WTC11 (cell line): ENCODE results near the gene CCDC12. TPM values are rescaled to one million over a fixed set of nuclear protein-coding genes. Genes with fewer than 3 reads are reported as not detected.

Source experiments
- ATAC-seq: fragments of 200-7000 bp; cut with Tn5 transposase; 2 replicates; pipeline ENCODE4 v1.10.0; 2021; ENCODE audit warnings: mild to moderate bottlenecking, moderate library complexity
- CTCF ChIA-PET: fragments of 300-600 bp; sonication (Branson Sonifier 250); formaldehyde crosslinking; loops from one replicate; lab custom pipeline; 2021; ENCODE audit warnings: antibody characterized with exemption; lab: Charles Lee
- POLR2A ChIA-PET: fragments of 350-600 bp; sonication (Branson Sonifier 250); formaldehyde crosslinking; loops from one replicate; lab custom pipeline; 2021; ENCODE audit warnings: antibody characterized with exemption; lab: Charles Lee
- DNase-seq: peaks from one replicate; pipeline ENCODE4 v3.0.0; 2021; ENCODE audit warnings: low spot score
- H3K27ac Mint-ChIP-seq: 2 replicates; pipeline ENCODE4 v1.8.0; 2021; ENCODE audit warnings: mixed read lengths
- H3K27me3 Mint-ChIP-seq: 2 replicates; pipeline ENCODE4 v1.8.0; 2021; ENCODE audit warnings: low read depth, mild to moderate bottlenecking, moderate library complexity, mixed read lengths
- H3K36me3 Mint-ChIP-seq: 2 replicates; pipeline ENCODE4 v1.8.0; 2021; ENCODE audit warnings: mixed read lengths
- H3K4me1 Mint-ChIP-seq: 2 replicates; pipeline ENCODE4 v1.8.0; 2022; ENCODE audit warnings: mixed read lengths
- H3K4me3 Mint-ChIP-seq: 2 replicates; pipeline ENCODE4 v1.8.0; 2021; ENCODE audit warnings: mild to moderate bottlenecking, moderate library complexity, mixed read lengths
- H3K9me3 Mint-ChIP-seq: 2 replicates; pipeline ENCODE4 v1.8.0; 2021; ENCODE audit warnings: mixed read lengths
- CREB1 ChIP-seq: sonication (generic); formaldehyde crosslinking; IDR thresholded peaks from 2 replicates; pipeline ENCODE4 v1.8.0; 2023; ENCODE audit warnings: mild to moderate bottlenecking, missing genetic modification reagents
- FOXP1 ChIP-seq: sonication (generic); formaldehyde crosslinking; IDR thresholded peaks from 2 replicates; pipeline ENCODE4 v1.8.0; 2022; ENCODE audit warnings: missing genetic modification reagents, mild to moderate bottlenecking, moderate library complexity, borderline replicate concordance
- GABPB1 ChIP-seq: sonication (generic); formaldehyde crosslinking; IDR thresholded peaks from 2 replicates; pipeline ENCODE4 v1.8.1; 2023; ENCODE audit warnings: mild to moderate bottlenecking, missing genetic modification reagents
- NR1H2 ChIP-seq: sonication (generic); formaldehyde crosslinking; IDR thresholded peaks from 2 replicates; pipeline ENCODE4 v1.9.0; 2021; ENCODE audit warnings: mild to moderate bottlenecking, moderate library complexity, missing genetic modification reagents
- NR3C1 ChIP-seq: sonication (generic); formaldehyde crosslinking; conservative IDR thresholded peaks from 2 replicates; pipeline ENCODE4 v1.8.1; 2023; ENCODE audit warnings: low read depth, mild to moderate bottlenecking, missing genetic modification reagents
- PRRX2 ChIP-seq: fragments of 250-450 bp; sonication (Bioruptor Pico); IDR thresholded peaks from 2 replicates; pipeline ENCODE4 v1.8.0; 2021; ENCODE audit warnings: mild to moderate bottlenecking
- RORB ChIP-seq: fragments of 250-450 bp; sonication (Bioruptor Pico); IDR thresholded peaks from 2 replicates; pipeline ENCODE4 v1.9.0; 2021; ENCODE audit warnings: mild to moderate bottlenecking
- SMAD3 ChIP-seq: sonication (generic); formaldehyde crosslinking; IDR thresholded peaks from 2 replicates; pipeline ENCODE4 v1.8.0; 2022; ENCODE audit warnings: missing genetic modification reagents, mild to moderate bottlenecking, borderline replicate concordance
- SMAD4 ChIP-seq: sonication (generic); formaldehyde crosslinking; IDR thresholded peaks from 2 replicates; pipeline ENCODE4 v1.8.0; 2022; ENCODE audit warnings: mild to moderate bottlenecking, missing genetic modification reagents
- ZNF396 ChIP-seq: fragments of 250-450 bp; sonication (Bioruptor Pico); IDR thresholded peaks from 2 replicates; pipeline ENCODE4 v1.8.0; 2021; ENCODE audit warnings: mild to moderate bottlenecking, moderate library complexity, borderline replicate concordance
- ZNF423 ChIP-seq: fragments of 250-450 bp; sonication (Bioruptor Pico); IDR thresholded peaks from 2 replicates; pipeline ENCODE4 v2.1.2; 2022; ENCODE audit warnings: mild to moderate bottlenecking, moderate library complexity
- total RNA-seq: library from RNA; stranded (reverse); gene quantifications from 3 replicates; pipeline ENCODE4 v1.2.3, GENCODE V29; 2021
- TF ChIP-seq, protein P1 (sequence below): fragments of 250-450 bp; sonication (Bioruptor Pico); IDR thresholded peaks from 2 replicates; pipeline ENCODE4 v1.9.0; 2021; ENCODE audit warnings: mild to moderate bottlenecking
- TF ChIP-seq, protein P2 (sequence below): fragments of 250-450 bp; sonication (Bioruptor Pico); IDR thresholded peaks from 2 replicates; pipeline ENCODE4 v1.9.0; 2021; ENCODE audit warnings: moderate library complexity, mild to moderate bottlenecking, inconsistent platforms, borderline replicate concordance
- TF ChIP-seq, protein P3 (sequence below): sonication (generic); formaldehyde crosslinking; IDR thresholded peaks from 2 replicates; pipeline ENCODE4 v1.8.0; 2022; ENCODE audit warnings: mild to moderate bottlenecking, missing genetic modification reagents
- TF ChIP-seq, protein P4 (sequence below): sonication (generic); formaldehyde crosslinking; conservative IDR thresholded peaks from 2 replicates; pipeline ENCODE4 v1.8.1; 2022; ENCODE audit warnings: mild to moderate bottlenecking, missing genetic modification reagents
- TF ChIP-seq, protein P5 (sequence below): sonication (generic); formaldehyde crosslinking; IDR thresholded peaks from 2 replicates; pipeline ENCODE4 v1.8.1; 2022; ENCODE audit warnings: missing genetic modification reagents, borderline replicate concordance

The CCDC12 gene
- total RNA-seq, 1 experiment from 2014 or later = 59.1 TPM

DNA sequence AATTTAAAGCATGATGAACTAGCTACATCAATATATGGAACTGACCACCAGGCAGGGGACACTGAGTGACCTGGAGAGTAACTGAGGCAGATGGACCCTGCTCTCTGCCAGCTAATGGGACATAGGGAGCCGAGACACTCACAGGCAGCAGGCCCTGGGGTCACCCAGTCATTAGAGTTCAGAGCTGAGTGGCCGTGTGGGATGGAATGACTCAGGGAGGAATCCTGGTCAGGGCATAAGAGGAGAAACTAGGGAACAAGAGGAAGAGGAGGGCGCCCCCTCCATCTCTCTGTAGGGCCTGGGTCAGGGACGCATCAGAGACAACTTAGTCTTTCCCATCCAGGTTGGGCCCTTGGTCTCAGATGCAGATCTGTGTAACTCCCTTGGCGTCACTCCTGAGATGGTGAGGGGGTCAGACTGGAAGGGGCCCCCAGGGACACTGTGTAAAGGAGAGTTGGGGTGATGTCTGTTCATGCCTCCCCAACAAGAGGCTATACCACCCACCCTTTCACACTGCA lies 39.8 kb downstream of the CCDC12 start:
- no peaks in the 10 kb centered on the region for H3K9me3 Mint-ChIP-seq
- no peak overlapping the region for H3K4me3 Mint-ChIP-seq
- TF ChIP-seq, protein P1, sequence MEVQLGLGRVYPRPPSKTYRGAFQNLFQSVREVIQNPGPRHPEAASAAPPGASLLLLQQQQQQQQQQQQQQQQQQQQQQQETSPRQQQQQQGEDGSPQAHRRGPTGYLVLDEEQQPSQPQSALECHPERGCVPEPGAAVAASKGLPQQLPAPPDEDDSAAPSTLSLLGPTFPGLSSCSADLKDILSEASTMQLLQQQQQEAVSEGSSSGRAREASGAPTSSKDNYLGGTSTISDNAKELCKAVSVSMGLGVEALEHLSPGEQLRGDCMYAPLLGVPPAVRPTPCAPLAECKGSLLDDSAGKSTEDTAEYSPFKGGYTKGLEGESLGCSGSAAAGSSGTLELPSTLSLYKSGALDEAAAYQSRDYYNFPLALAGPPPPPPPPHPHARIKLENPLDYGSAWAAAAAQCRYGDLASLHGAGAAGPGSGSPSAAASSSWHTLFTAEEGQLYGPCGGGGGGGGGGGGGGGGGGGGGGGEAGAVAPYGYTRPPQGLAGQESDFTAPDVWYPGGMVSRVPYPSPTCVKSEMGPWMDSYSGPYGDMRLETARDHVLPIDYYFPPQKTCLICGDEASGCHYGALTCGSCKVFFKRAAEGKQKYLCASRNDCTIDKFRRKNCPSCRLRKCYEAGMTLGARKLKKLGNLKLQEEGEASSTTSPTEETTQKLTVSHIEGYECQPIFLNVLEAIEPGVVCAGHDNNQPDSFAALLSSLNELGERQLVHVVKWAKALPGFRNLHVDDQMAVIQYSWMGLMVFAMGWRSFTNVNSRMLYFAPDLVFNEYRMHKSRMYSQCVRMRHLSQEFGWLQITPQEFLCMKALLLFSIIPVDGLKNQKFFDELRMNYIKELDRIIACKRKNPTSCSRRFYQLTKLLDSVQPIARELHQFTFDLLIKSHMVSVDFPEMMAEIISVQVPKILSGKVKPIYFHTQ (CRISPR knock-in tag) = no peak
- TF ChIP-seq ZNF423 (CRISPR knock-in tag) (no peak), GABPB1 (no peak), CREB1 (CRISPR knock-in tag) (no peak), FOXP1 (no peak), SMAD3 (CRISPR knock-in tag) (no peak), RORB (CRISPR knock-in tag) (no peak), PRRX2 (CRISPR knock-in tag) (no peak), SMAD4 (CRISPR knock-in tag) (no peak), NR1H2 (CRISPR knock-in tag) (no peak), ZNF396 (CRISPR knock-in tag) (no peak)
- TF ChIP-seq, protein P2, sequence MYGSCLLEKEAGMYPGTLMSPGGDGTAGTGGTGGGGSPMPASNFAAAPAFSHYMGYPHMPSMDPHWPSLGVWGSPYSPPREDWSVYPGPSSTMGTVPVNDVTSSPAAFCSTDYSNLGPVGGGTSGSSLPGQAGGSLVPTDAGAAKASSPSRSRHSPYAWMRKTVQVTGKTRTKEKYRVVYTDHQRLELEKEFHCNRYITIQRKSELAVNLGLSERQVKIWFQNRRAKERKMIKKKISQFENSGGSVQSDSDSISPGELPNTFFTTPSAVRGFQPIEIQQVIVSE = no peak
- TF ChIP-seq, protein P3, sequence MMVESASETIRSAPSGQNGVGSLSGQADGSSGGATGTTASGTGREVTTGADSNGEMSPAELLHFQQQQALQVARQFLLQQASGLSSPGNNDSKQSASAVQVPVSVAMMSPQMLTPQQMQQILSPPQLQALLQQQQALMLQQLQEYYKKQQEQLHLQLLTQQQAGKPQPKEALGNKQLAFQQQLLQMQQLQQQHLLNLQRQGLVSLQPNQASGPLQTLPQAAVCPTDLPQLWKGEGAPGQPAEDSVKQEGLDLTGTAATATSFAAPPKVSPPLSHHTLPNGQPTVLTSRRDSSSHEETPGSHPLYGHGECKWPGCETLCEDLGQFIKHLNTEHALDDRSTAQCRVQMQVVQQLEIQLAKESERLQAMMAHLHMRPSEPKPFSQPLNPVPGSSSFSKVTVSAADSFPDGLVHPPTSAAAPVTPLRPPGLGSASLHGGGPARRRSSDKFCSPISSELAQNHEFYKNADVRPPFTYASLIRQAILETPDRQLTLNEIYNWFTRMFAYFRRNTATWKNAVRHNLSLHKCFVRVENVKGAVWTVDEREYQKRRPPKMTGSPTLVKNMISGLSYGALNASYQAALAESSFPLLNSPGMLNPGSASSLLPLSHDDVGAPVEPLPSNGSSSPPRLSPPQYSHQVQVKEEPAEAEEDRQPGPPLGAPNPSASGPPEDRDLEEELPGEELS (CRISPR knock-in tag) = no peak
- TF ChIP-seq, protein P4, sequence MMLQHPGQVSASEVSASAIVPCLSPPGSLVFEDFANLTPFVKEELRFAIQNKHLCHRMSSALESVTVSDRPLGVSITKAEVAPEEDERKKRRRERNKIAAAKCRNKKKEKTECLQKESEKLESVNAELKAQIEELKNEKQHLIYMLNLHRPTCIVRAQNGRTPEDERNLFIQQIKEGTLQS (CRISPR knock-in tag) = no peak
- TF ChIP-seq, protein P5, sequence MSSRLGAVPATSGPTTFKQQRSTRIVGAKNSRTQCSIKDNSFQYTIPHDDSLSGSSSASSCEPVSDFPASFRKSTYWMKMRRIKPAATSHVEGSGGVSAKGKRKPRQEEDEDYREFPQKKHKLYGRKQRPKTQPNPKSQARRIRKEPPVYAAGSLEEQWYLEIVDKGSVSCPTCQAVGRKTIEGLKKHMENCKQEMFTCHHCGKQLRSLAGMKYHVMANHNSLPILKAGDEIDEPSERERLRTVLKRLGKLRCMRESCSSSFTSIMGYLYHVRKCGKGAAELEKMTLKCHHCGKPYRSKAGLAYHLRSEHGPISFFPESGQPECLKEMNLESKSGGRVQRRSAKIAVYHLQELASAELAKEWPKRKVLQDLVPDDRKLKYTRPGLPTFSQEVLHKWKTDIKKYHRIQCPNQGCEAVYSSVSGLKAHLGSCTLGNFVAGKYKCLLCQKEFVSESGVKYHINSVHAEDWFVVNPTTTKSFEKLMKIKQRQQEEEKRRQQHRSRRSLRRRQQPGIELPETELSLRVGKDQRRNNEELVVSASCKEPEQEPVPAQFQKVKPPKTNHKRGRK (CRISPR knock-in tag) = no peak
- no peak for DNase-seq
- H3K27me3 Mint-ChIP-seq = no peaks in the 10 kb centered on the region
- POLR2A ChIA-PET = no interaction called here
- no peak for ATAC-seq
- peaks cover 17% of the 10 kb centered on the region for H3K36me3 Mint-ChIP-seq
- H3K4me1 Mint-ChIP-seq = peaks cover 26% of the 10 kb centered on the region
- peak overlapping the region; percentile 70 for H3K27ac Mint-ChIP-seq
- CTCF ChIA-PET = interaction anchor here (1.8 to 4.1 kb wide), 4 partner anchors 10 to 62 kb away, joined by 5 to 39 read pairs (median 15); no protein-coding TSS in a partner anchor

DNA sequence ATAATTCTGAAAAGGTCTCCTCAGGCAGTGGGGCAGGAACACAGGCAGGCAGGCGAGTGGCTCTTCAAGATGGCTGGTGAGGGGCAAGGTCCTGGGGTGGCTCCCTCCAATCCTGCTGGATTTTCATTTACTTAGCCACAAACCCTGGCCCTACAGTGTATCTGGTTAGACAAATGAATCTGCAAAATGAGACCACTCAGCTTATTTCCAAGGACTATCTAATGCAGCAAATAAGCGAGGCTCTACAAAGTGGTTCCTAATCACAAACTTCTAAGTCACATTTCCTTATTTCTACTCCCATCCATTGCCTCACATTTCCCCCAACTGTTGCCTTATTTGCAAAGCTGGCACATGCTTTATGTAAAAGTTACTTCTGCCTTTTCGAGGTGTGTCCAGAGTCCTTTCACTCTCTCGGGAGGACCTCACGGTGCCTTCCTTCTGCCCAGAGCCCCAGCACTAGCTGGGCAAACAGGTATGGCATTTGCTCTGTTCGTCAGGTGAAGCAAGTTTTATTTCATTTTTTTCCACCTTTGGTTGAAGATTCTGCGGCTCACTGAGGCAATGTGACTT lies 40.5 kb downstream of the CCDC12 start:
- POLR2A ChIA-PET = interaction anchor here (0.6 to 1.0 kb wide), 4 partner anchors 13 to 543 kb away, joined by 3 to 6 read pairs (median 3); partner anchors contain the start of gene CCDC12
- CTCF ChIA-PET = interaction anchor here (0.6 to 4.1 kb wide), 23 partner anchors 8 to 444 kb away, joined by 3 to 39 read pairs (median 4); partner anchors contain the start of genes PTPN23 and SETD2
- no peak for TF ChIP-seq NR3C1 (CRISPR knock-in tag)
- TF ChIP-seq, protein P2 = no peak
- Mint-ChIP-seq H3K4me3 (no peak overlapping the region), H3K4me1 (peaks cover 31% of the 10 kb centered on the region), H3K27me3 (no peaks in the 10 kb centered on the region), H3K27ac (peak overlapping the region; percentile 70), H3K36me3 (peaks cover 17% of the 10 kb centered on the region), H3K9me3 (no peaks in the 10 kb centered on the region)
- ATAC-seq (no peak), DNase-seq (no peak)
